Astrocyte (in vitro differentiated cells and primary cell): ENCODE data around the gene SUMF1. TPM values are rescaled to one million over a fixed set of nuclear protein-coding genes. Genes with fewer than 3 reads are reported as not detected.

ENCODE experiments used
- DNase-seq: peaks from one replicate; pipeline ENCODE4 v3.0.0-alpha.2; 2010; ENCODE audit warnings: low read depth
- FAIRE-seq: peaks from 2 replicates; lab custom pipeline; 2011; peaks lifted over from hg19 to GRCh38; lab: Jason Lieb, UNC
- H2AFZ ChIP-seq: 2 replicates; pipeline ENCODE4 v1.6.0; 2012; ENCODE audit warnings: low read depth, low read length, inconsistent platforms
- H3K27ac ChIP-seq: 2 replicates; pipeline ENCODE4 v1.5.1; 2011; ENCODE audit warnings: low read depth, low read length, inconsistent platforms
- H3K27me3 ChIP-seq: 2 replicates; pipeline ENCODE4 v1.6.0; 2011; ENCODE audit warnings: low read length, inconsistent platforms; ENCODE audit not compliant: insufficient read depth
- H3K36me3 ChIP-seq: 2 replicates; pipeline ENCODE4 v1.5.1; 2011; ENCODE audit warnings: low read length, inconsistent platforms; ENCODE audit not compliant: insufficient read depth
- H3K4me1 ChIP-seq: 2 replicates; pipeline ENCODE4 v1.5.1; 2011; ENCODE audit warnings: low read length, inconsistent platforms; ENCODE audit not compliant: insufficient read depth
- H3K4me2 ChIP-seq: 2 replicates; pipeline ENCODE4 v1.6.0; 2012; ENCODE audit warnings: low read length, inconsistent platforms
- H3K4me3 ChIP-seq: 2 replicates; pipeline ENCODE4 v1.5.1; 2011; ENCODE audit warnings: low read depth, mild to moderate bottlenecking, low read length, inconsistent platforms; ENCODE audit not compliant: insufficient read depth
- H3K79me2 ChIP-seq: 2 replicates; pipeline ENCODE4 v1.6.0; 2012; ENCODE audit warnings: mild to moderate bottlenecking, low read length, inconsistent platforms; ENCODE audit not compliant: insufficient read depth
- H3K9ac ChIP-seq: 2 replicates; pipeline ENCODE4 v1.6.0; 2012; ENCODE audit warnings: mild to moderate bottlenecking, low read length, inconsistent platforms
- H3K9me3 ChIP-seq: 2 replicates; pipeline ENCODE4 v1.5.1; 2012; ENCODE audit warnings: low read depth, mild to moderate bottlenecking, low read length, inconsistent platforms; ENCODE audit not compliant: insufficient read depth
- H4K20me1 ChIP-seq: 2 replicates; pipeline ENCODE4 v1.6.0; 2012; ENCODE audit warnings: low read length, inconsistent platforms; ENCODE audit not compliant: insufficient read depth
- H3K27ac Mint-ChIP-seq: one replicate; pipeline ENCODE4 v1.8.0; 2021; ENCODE audit warnings: mild to moderate bottlenecking, mixed read lengths; ENCODE audit not compliant: unreplicated experiment
- H3K27me3 Mint-ChIP-seq: one replicate; pipeline ENCODE4 v1.8.0; 2021; ENCODE audit warnings: low read depth, mixed read lengths; ENCODE audit not compliant: unreplicated experiment
- H3K36me3 Mint-ChIP-seq: one replicate; pipeline ENCODE4 v1.8.0; 2021; ENCODE audit warnings: low read depth, mixed read lengths; ENCODE audit not compliant: unreplicated experiment
- H3K4me1 Mint-ChIP-seq: one replicate; pipeline ENCODE4 v1.8.0; 2021; ENCODE audit warnings: low read depth, mixed read lengths; ENCODE audit not compliant: unreplicated experiment
- H3K4me3 Mint-ChIP-seq: one replicate; pipeline ENCODE4 v1.8.0; 2021; ENCODE audit warnings: mild to moderate bottlenecking, moderate library complexity, mixed read lengths; ENCODE audit not compliant: unreplicated experiment
- H3K9me3 Mint-ChIP-seq: one replicate; pipeline ENCODE4 v1.8.0; 2021; ENCODE audit warnings: mild to moderate bottlenecking, mixed read lengths; ENCODE audit not compliant: unreplicated experiment
- EZH2 ChIP-seq: IDR thresholded peaks from 2 replicates; pipeline ENCODE4 v1.6.1; 2012; ENCODE audit warnings: mild to moderate bottlenecking, low read length, inconsistent platforms; ENCODE audit not compliant: insufficient read depth
- total RNA-seq: library from RNA; stranded (reverse); gene quantifications from 2 replicates; pipeline ENCODE4 v1.2.1, GENCODE V29; 2021
- TF ChIP-seq, protein P1 (sequence below): IDR thresholded peaks from 2 replicates; pipeline ENCODE4 v1.5.1; 2011; ENCODE audit warnings: low read depth, mild to moderate bottlenecking, inconsistent platforms, low read length, moderate library complexity; ENCODE audit not compliant: insufficient read depth

Gene SUMF1
- total RNA-seq, 1 donor from 2014 or later, result 17.4 TPM

DNA sequence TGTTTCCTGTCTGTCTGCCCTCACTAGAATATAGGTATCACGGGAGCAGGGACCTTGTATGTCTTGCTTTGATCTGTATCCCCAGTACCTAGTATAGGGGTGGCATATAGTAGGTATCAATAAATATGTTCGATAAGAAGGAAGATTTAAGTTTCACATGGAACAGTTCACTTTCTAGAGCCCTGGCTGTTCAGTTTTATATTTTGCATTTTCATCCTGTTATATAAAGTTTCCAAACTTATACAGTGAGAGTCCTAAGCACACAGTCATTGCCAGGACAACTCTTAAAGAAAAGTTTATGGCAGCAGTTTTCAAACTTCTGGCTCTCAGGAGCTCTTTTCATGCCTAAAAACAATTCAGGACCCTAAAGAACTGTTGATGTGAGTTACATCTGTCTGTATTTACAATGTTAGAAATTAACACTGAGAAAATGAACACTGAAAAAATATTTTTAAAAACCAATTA is 39.5 kb upstream of the SUMF1 start:
- Histone ChIP-seq H3K4me3 (no peak overlapping the region), H3K27ac (no peak overlapping the region), H2AFZ (no peak overlapping the region), H3K79me2 (no peaks in the 10 kb centered on the region), H3K9me3 (no peaks in the 10 kb centered on the region), H3K27me3 (no peaks in the 10 kb centered on the region), H3K4me1 (no peaks in the 10 kb centered on the region), H3K36me3 (no peaks in the 10 kb centered on the region), H3K9ac (no peak overlapping the region), H4K20me1 (no peaks in the 10 kb centered on the region), H3K4me2 (no peak overlapping the region)
- DNase-seq, result no peak
- H3K36me3 Mint-ChIP-seq, result no peaks in the 10 kb centered on the region
- no peaks in the 10 kb centered on the region for H3K9me3 Mint-ChIP-seq
- H3K27me3 Mint-ChIP-seq, result peaks cover 7% of the 10 kb centered on the region
- no peak overlapping the region for H3K27ac Mint-ChIP-seq
- no peak for TF ChIP-seq EZH2
- TF ChIP-seq, protein P1, sequence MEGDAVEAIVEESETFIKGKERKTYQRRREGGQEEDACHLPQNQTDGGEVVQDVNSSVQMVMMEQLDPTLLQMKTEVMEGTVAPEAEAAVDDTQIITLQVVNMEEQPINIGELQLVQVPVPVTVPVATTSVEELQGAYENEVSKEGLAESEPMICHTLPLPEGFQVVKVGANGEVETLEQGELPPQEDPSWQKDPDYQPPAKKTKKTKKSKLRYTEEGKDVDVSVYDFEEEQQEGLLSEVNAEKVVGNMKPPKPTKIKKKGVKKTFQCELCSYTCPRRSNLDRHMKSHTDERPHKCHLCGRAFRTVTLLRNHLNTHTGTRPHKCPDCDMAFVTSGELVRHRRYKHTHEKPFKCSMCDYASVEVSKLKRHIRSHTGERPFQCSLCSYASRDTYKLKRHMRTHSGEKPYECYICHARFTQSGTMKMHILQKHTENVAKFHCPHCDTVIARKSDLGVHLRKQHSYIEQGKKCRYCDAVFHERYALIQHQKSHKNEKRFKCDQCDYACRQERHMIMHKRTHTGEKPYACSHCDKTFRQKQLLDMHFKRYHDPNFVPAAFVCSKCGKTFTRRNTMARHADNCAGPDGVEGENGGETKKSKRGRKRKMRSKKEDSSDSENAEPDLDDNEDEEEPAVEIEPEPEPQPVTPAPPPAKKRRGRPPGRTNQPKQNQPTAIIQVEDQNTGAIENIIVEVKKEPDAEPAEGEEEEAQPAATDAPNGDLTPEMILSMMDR, result no peak
- no peak overlapping the region for H3K4me3 Mint-ChIP-seq
- FAIRE-seq, result no peak
- H3K4me1 Mint-ChIP-seq, result no peaks in the 10 kb centered on the region

DNA sequence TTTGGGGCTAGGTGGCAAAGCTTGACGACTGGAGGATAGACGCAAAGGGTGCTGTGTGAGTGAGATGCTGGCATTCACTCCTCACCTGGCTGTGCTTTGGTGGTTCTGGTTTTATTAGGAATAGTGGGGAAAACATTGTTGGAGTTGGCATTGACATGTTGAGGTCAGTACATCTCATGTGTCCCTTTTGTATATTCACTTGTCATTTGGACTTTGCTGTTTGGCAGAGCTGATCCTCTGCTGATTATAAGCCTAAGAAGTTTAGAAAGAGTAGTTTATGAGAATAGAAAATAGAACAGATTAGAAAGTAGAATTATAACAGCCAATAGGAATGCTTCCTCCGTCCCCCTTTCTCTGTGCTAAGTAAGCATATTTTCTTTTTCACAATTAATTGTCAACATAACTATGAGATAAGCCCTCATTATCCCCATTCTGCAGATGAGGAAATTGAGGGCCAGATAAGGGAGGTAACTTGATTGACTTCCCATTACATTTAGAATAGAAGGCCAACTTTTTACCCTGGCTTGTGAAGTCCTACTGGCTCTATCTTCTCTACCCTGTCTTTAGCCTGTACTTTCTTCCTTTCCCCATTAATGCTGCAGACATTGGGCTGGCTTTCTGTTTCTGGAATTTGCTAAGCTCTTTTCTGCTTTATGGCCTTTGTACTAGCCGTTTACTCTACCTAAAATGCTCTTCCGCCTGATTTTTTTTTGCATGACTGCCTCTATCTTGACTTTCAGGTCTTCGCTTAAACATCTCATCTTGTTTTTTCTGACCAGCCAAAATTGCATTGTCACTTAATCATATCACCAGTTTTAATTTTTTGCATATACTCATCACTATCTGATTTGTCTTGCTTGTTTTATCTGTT is 38.9 kb upstream of the SUMF1 start:
- Mint-ChIP-seq H3K9me3 (no peaks in the 10 kb centered on the region), H3K27me3 (peaks cover 7% of the 10 kb centered on the region), H3K36me3 (no peaks in the 10 kb centered on the region), H3K4me3 (no peak overlapping the region), H3K27ac (peak overlapping the region; percentile 60), H3K4me1 (no peaks in the 10 kb centered on the region)
- FAIRE-seq (no peak), DNase-seq (no peak)
- Histone ChIP-seq H3K36me3 (no peaks in the 10 kb centered on the region), H3K27ac (no peak overlapping the region), H3K79me2 (no peaks in the 10 kb centered on the region), H3K4me3 (no peak overlapping the region), H2AFZ (no peak overlapping the region), H4K20me1 (no peaks in the 10 kb centered on the region), H3K9ac (no peak overlapping the region), H3K27me3 (no peaks in the 10 kb centered on the region), H3K9me3 (no peaks in the 10 kb centered on the region), H3K4me2 (no peak overlapping the region), H3K4me1 (no peaks in the 10 kb centered on the region)
- TF ChIP-seq EZH2, result no peak
- TF ChIP-seq, protein P1, result no peak
